ENCODE measurements around the gene NOL9.

DNA sequence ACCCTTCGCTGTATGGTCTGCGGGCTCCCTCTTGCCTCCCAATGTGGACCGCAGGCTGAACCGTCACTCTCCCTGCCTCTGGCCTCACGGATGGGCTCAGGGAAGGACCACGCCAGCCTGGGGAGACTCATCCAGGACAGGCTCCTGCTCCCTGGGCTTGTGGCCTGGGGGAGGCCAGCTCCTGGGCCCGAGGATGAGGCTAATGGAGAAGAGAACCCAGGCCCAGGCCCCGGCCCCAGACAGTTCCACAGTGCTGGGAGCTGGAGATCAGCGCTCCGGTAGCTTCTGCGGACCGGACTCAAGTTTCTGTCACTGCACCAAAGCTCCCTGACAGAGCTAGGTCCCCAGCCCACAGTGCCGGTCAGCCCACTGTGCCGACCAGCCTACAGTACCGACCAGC lies 49.4 kb downstream of the NOL9 start:
- TF ChIP-seq, protein P1, sequence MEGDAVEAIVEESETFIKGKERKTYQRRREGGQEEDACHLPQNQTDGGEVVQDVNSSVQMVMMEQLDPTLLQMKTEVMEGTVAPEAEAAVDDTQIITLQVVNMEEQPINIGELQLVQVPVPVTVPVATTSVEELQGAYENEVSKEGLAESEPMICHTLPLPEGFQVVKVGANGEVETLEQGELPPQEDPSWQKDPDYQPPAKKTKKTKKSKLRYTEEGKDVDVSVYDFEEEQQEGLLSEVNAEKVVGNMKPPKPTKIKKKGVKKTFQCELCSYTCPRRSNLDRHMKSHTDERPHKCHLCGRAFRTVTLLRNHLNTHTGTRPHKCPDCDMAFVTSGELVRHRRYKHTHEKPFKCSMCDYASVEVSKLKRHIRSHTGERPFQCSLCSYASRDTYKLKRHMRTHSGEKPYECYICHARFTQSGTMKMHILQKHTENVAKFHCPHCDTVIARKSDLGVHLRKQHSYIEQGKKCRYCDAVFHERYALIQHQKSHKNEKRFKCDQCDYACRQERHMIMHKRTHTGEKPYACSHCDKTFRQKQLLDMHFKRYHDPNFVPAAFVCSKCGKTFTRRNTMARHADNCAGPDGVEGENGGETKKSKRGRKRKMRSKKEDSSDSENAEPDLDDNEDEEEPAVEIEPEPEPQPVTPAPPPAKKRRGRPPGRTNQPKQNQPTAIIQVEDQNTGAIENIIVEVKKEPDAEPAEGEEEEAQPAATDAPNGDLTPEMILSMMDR (IDR thresholded peaks at IDR 0.05): no peak
- no peak for TF ChIP-seq POLR2A (IDR thresholded peaks at IDR 0.05)

Data from right lobe of liver (tissue), 4 donors.